NB4 (cell line): ENCODE data around the gene MROH2A.

Experiments used
- CTCF ChIP-seq: IDR thresholded peaks from one replicate; pipeline ENCODE4 v1.5.1; 2012; ENCODE audit warnings: low read depth, low read length
- MAX ChIP-seq: IDR thresholded peaks from 2 replicates; pipeline ENCODE4 v1.6.1; 2011; ENCODE audit warnings: low read depth, low read length
- POLR2A ChIP-seq: IDR thresholded peaks from 2 replicates; pipeline ENCODE4 v1.6.1; 2011; ENCODE audit warnings: mild to moderate bottlenecking; ENCODE audit not compliant: insufficient read length; ENCODE audit errors: extremely low read depth

GRCh38 chr2:233799087-233799665 lies 21.0 kb downstream of the MROH2A start:
- TF ChIP-seq POLR2A: no peak
- no peak for TF ChIP-seq CTCF
- TF ChIP-seq MAX: no peak
